ENCODE results near the gene ATL3.

The ATL3 gene

DNA sequence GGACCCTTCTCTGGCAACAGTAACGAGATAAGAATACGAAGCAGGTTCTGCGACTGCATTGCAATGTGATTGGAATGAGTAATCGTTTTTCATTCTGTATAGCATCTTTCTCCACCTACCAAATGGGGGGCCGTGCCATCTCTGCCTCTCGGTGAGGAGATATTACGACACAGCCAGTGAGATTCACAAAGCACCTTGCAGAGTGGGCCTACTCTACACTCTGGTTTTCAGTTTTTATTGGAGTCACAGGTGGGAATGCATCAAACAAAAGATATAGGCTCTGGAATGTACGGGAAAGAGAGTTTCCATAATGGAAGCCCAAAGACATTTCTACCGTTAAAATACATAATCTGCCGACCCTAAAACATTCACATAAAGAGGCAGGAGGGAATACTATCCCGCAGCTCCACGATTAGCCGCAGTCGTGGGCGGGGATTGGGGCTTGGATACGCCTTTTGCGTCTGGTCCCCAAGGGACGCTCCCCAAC lies 9.7 kb upstream of the ATL3 start:
- H2BK12ac ChIP-seq (ENCODE audit: low read length) = no peak overlapping the region
- H3K27ac ChIP-seq (ENCODE audit: low read depth, low read length) = no peak overlapping the region
- peak overlapping the region; percentile 67 for H2AFZ ChIP-seq (ENCODE audit: insufficient read depth, low read length, poor library complexity)
- no peaks in the 10 kb centered on the region for H3K27me3 ChIP-seq (ENCODE audit: insufficient read depth, low read length)
- no peak overlapping the region for H2BK120ac ChIP-seq (ENCODE audit: insufficient read depth, low read length, poor library complexity)
- peak overlapping the region; percentile 37 for H4K8ac ChIP-seq (ENCODE audit: low read depth, low read length)
- no peak overlapping the region for H3K4me3 ChIP-seq (ENCODE audit: low read depth, low read length)
- H3K14ac ChIP-seq (ENCODE audit: low read length) = peak overlapping the region; percentile 31
- H3K9ac ChIP-seq (ENCODE audit: low read length) = no peak overlapping the region
- H3K36me3 ChIP-seq (ENCODE audit: control insufficient read depth in 1 of 2, insufficient read depth in 2 of 2, low read length in 2 of 2) = no peaks in the 10 kb centered on the region
- H4K12ac ChIP-seq (ENCODE audit: low read depth, low read length) = no peak overlapping the region
- H3K4ac ChIP-seq (ENCODE audit: low read depth, low read length) = no peak overlapping the region
- no peak overlapping the region for H3K23ac ChIP-seq (ENCODE audit: low read length)
- H4K91ac ChIP-seq (ENCODE audit: low read depth, low read length) = peak overlapping the region; percentile 39
- H3K79me1 ChIP-seq (ENCODE audit: low read length) = peaks cover 4% of the 10 kb centered on the region
- no peak overlapping the region for H2BK5ac ChIP-seq (ENCODE audit: low read depth, low read length, poor library complexity)
- no CpG with 5 or more reads among the region's 18 CpGs for WGBS (ENCODE audit: extremely low coverage, insufficient coverage, insufficient read length)
- H3K4me2 ChIP-seq (ENCODE audit: low read length) = peak overlapping the region; percentile 83
- DNase-seq = no peak
- peaks cover 7 to 8% of the 10 kb centered on the region in 2 experiments for H3K4me1 ChIP-seq (ENCODE audit: control insufficient read depth in 1 of 2, insufficient read depth in 2 of 2, low read length in 2 of 2)
- H3K9me3 ChIP-seq (ENCODE audit: insufficient read depth, low read depth, low read length) = no peaks in the 10 kb centered on the region
- peaks cover 8% of the 10 kb centered on the region for H3K79me2 ChIP-seq (ENCODE audit: control insufficient read depth, insufficient read depth, low read length, poor library complexity)
- H2AK5ac ChIP-seq (ENCODE audit: low read length) = no peak overlapping the region
- no peak overlapping the region for H3K18ac ChIP-seq (ENCODE audit: low read length)

DNA sequence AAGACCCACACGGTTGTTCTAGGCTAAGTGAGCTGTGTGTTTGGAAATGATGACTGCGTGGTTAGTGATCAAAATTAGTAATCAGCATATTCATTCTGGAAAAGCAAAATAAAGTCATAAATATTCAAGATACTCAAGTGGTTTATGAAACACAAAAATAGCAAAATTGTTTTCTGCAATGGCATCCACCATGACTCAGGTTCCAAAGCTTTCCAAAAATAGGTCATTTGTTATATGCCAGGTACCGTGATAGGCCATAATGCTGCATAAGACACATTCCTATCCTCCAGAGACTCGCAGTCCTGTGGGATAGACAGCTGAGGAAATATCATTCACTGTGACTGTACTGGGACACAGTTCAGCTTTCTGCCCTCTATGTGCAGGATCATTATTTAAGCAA lies 2.4 kb upstream of the ATL3 start:
- Histone ChIP-seq H3K27ac (ENCODE audit: low read depth, low read length) (no peak overlapping the region), H2BK5ac (ENCODE audit: low read depth, low read length, poor library complexity) (no peak overlapping the region), H2BK12ac (ENCODE audit: low read length) (no peak overlapping the region), H3K4me2 (ENCODE audit: low read length) (no peak overlapping the region), H3K14ac (ENCODE audit: low read length) (no peak overlapping the region), H3K4me3 (ENCODE audit: low read depth, low read length) (no peak overlapping the region), H3K36me3 (ENCODE audit: control insufficient read depth in 1 of 2, insufficient read depth in 2 of 2, low read length in 2 of 2) (no peaks in the 10 kb centered on the region), H2AFZ (ENCODE audit: insufficient read depth, low read length, poor library complexity) (no peak overlapping the region), H3K79me1 (ENCODE audit: low read length) (peaks cover 12% of the 10 kb centered on the region), H3K9ac (ENCODE audit: low read length) (no peak overlapping the region), H3K9me3 (ENCODE audit: insufficient read depth, low read depth, low read length) (peaks cover 4% of the 10 kb centered on the region), H3K4ac (ENCODE audit: low read depth, low read length) (no peak overlapping the region), H4K8ac (ENCODE audit: low read depth, low read length) (no peak overlapping the region), H4K12ac (ENCODE audit: low read depth, low read length) (no peak overlapping the region), H3K23ac (ENCODE audit: low read length) (no peak overlapping the region), H3K79me2 (ENCODE audit: control insufficient read depth, insufficient read depth, low read length, poor library complexity) (peaks cover 7% of the 10 kb centered on the region), H3K4me1 (ENCODE audit: control insufficient read depth in 1 of 2, insufficient read depth in 2 of 2, low read length in 2 of 2) (peaks cover 2 to 3% of the 10 kb centered on the region in 2 experiments), H2BK120ac (ENCODE audit: insufficient read depth, low read length, poor library complexity) (no peak overlapping the region), H3K27me3 (ENCODE audit: insufficient read depth, low read length) (no peaks in the 10 kb centered on the region), H2AK5ac (ENCODE audit: low read length) (no peak overlapping the region), H3K18ac (ENCODE audit: low read length) (no peak overlapping the region), H4K91ac (ENCODE audit: low read depth, low read length) (no peak overlapping the region)
- peak in 1 of 2 donors; percentile 64 for DNase-seq
- no CpG with 5 or more reads among the region's 4 CpGs for WGBS (ENCODE audit: extremely low coverage, insufficient coverage, insufficient read length)

DNA sequence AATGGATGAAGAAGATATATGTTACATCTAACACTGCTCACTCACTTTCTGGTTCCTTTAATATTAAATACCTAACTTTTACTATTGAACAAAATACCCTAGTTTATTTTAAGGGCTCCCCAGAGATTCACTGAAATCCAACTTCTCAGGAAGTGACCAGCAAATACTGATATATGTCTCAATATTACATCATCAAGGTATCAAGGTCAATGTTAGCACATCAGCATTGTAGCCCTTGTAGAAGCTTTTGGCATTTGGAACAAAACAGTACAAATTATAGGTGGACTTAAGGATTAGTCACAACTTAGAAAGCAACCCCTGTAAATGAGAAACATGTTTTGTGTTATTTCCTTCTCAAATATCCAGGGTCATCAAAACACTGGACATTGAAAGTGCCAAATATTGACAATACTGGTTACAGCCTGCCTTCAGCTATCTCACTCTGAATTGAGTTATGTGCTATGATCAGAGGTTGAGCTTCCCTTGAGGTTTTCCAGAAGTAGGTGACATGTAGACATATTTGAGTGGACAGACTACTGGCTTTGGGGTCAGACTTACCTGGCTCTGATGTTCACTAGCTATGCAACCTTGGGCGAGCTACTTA lies 1.9 kb upstream of the ATL3 start:
- H3K9ac ChIP-seq (ENCODE audit: low read length) = no peak overlapping the region
- H3K79me2 ChIP-seq (ENCODE audit: control insufficient read depth, insufficient read depth, low read length, poor library complexity) = peaks cover 7% of the 10 kb centered on the region
- no peak overlapping the region for H2BK5ac ChIP-seq (ENCODE audit: low read depth, low read length, poor library complexity)
- H3K14ac ChIP-seq (ENCODE audit: low read length) = no peak overlapping the region
- no CpG with 5 or more reads among the region's 1 CpG for whole genome bisulfite sequencing (ENCODE audit: extremely low coverage, insufficient coverage, insufficient read length)
- H2BK120ac ChIP-seq (ENCODE audit: insufficient read depth, low read length, poor library complexity) = no peak overlapping the region
- peaks cover 4% of the 10 kb centered on the region for H3K9me3 ChIP-seq (ENCODE audit: insufficient read depth, low read depth, low read length)
- no peak overlapping the region for H3K18ac ChIP-seq (ENCODE audit: low read length)
- no peaks in the 10 kb centered on the region for H3K27me3 ChIP-seq (ENCODE audit: insufficient read depth, low read length)
- H3K36me3 ChIP-seq (ENCODE audit: control insufficient read depth in 1 of 2, insufficient read depth in 2 of 2, low read length in 2 of 2) = no peaks in the 10 kb centered on the region
- no peak overlapping the region for H4K8ac ChIP-seq (ENCODE audit: low read depth, low read length)
- no peak overlapping the region for H2BK12ac ChIP-seq (ENCODE audit: low read length)
- no peak overlapping the region for H3K27ac ChIP-seq (ENCODE audit: low read depth, low read length)
- no peak overlapping the region for H2AFZ ChIP-seq (ENCODE audit: insufficient read depth, low read length, poor library complexity)
- no peak overlapping the region for H3K4me2 ChIP-seq (ENCODE audit: low read length)
- H3K23ac ChIP-seq (ENCODE audit: low read length) = no peak overlapping the region
- DNase-seq = no peak
- no peak overlapping the region for H2AK5ac ChIP-seq (ENCODE audit: low read length)
- H4K12ac ChIP-seq (ENCODE audit: low read depth, low read length) = no peak overlapping the region
- no peak overlapping the region for H3K4me3 ChIP-seq (ENCODE audit: low read depth, low read length)
- H3K4ac ChIP-seq (ENCODE audit: low read depth, low read length) = no peak overlapping the region
- H3K4me1 ChIP-seq (ENCODE audit: control insufficient read depth in 1 of 2, insufficient read depth in 2 of 2, low read length in 2 of 2) = peaks cover 2 to 3% of the 10 kb centered on the region in 2 experiments
- peaks cover 12% of the 10 kb centered on the region for H3K79me1 ChIP-seq (ENCODE audit: low read length)
- no peak overlapping the region for H4K91ac ChIP-seq (ENCODE audit: low read depth, low read length)

DNA sequence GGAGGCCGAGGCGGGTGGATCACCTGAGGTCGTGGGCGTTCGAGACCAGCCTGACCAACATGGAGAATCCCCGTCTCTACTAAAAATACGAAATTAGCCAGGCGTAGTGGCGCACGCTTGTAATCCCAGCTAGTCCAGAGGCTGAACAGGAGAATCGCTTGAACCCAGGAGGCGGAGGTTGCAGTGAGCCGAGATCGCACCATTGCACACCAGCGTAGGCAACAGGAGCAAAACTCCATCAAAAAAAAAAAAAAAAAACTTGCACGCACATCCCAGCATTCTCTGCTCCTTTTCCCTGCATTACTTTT lies 934 bp upstream of the ATL3 start:
- no peak overlapping the region for H3K14ac ChIP-seq (ENCODE audit: low read length)
- H3K4me1 ChIP-seq (ENCODE audit: control insufficient read depth in 1 of 2, insufficient read depth in 2 of 2, low read length in 2 of 2) = peaks cover 2 to 5% of the 10 kb centered on the region in 2 experiments
- no peak overlapping the region for H3K4ac ChIP-seq (ENCODE audit: low read depth, low read length)
- H2AFZ ChIP-seq (ENCODE audit: insufficient read depth, low read length, poor library complexity) = peak overlapping the region; percentile 33
- peaks cover 12% of the 10 kb centered on the region for H3K79me1 ChIP-seq (ENCODE audit: low read length)
- no peak overlapping the region for H2BK12ac ChIP-seq (ENCODE audit: low read length)
- H3K27ac ChIP-seq (ENCODE audit: low read depth, low read length) = no peak overlapping the region
- peak overlapping the region; percentile 89 for H4K8ac ChIP-seq (ENCODE audit: low read depth, low read length)
- peak overlapping the region; percentile 77 for H4K91ac ChIP-seq (ENCODE audit: low read depth, low read length)
- no peak for DNase-seq
- peak overlapping the region; percentile 27 for H4K12ac ChIP-seq (ENCODE audit: low read depth, low read length)
- peaks cover 0 to 3% of the 10 kb centered on the region in 2 experiments for H3K36me3 ChIP-seq (ENCODE audit: control insufficient read depth in 1 of 2, insufficient read depth in 2 of 2, low read length in 2 of 2)
- H2AK5ac ChIP-seq (ENCODE audit: low read length) = no peak overlapping the region
- H3K18ac ChIP-seq (ENCODE audit: low read length) = no peak overlapping the region
- whole genome bisulfite sequencing (ENCODE audit: extremely low coverage, insufficient coverage, insufficient read length) = no CpG with 5 or more reads among the region's 16 CpGs
- H3K23ac ChIP-seq (ENCODE audit: low read length) = no peak overlapping the region
- H2BK120ac ChIP-seq (ENCODE audit: insufficient read depth, low read length, poor library complexity) = no peak overlapping the region
- no peak overlapping the region for H2BK5ac ChIP-seq (ENCODE audit: low read depth, low read length, poor library complexity)
- H3K9me3 ChIP-seq (ENCODE audit: insufficient read depth, low read depth, low read length) = peaks cover 4% of the 10 kb centered on the region
- peaks cover 7% of the 10 kb centered on the region for H3K79me2 ChIP-seq (ENCODE audit: control insufficient read depth, insufficient read depth, low read length, poor library complexity)
- no peaks in the 10 kb centered on the region for H3K27me3 ChIP-seq (ENCODE audit: insufficient read depth, low read length)
- H3K4me2 ChIP-seq (ENCODE audit: low read length) = no peak overlapping the region
- no peak overlapping the region for H3K4me3 ChIP-seq (ENCODE audit: low read depth, low read length)
- no peak overlapping the region for H3K9ac ChIP-seq (ENCODE audit: low read length)
